ENCODE measurements around the gene RYR3.

Gene RYR3

DNA sequence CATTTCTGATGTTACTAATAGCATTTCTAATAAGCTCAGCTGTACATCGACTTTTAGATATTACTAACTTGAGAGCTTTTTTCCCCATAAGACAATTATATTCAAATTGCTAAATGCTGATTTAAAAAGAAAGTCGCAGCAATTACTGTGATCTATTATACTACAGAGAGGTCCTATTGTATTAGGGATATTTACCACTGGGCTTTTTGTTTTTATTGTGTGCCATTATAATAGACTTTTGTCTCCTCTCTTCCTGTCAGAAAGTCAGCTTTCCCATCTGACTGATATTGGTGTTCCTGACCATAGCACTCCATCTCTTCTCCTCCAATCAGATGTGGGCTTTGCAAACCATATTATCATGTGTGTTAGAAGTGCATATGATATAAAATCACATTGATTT, 27.2 kb upstream of the RYR3 start:
- H3K27ac ChIP-seq = no peak overlapping the region
- TF ChIP-seq CTCF (IDR thresholded peaks at IDR 0.05) (no peak), ZFX (IDR thresholded peaks at IDR 0.05; ENCODE audit: borderline replicate concordance) (no peak)

DNA sequence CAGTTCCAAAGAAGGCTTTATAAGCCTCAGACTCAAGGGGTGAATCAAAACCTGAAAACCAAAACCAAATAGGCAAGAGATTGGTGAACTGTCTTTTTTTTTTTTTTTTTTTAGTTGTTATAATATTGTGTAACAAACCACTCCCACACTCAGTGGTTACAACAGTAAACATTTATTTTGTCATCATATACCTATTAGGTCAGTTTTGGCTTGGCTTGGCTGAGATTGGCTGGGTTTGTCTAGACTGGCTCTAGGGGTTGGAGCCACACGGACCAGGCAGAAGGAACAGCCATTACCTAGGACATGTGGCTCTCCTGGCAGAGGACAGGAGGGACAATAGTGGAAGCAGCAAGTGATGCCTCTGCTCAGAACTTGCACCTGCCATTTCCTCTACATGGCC, 26.4 kb upstream of the RYR3 start:
- no peak overlapping the region for H3K27ac ChIP-seq
- TF ChIP-seq ZFX (IDR thresholded peaks at IDR 0.05; ENCODE audit: borderline replicate concordance) (no peak), CTCF (IDR thresholded peaks at IDR 0.05) (no peak)

DNA sequence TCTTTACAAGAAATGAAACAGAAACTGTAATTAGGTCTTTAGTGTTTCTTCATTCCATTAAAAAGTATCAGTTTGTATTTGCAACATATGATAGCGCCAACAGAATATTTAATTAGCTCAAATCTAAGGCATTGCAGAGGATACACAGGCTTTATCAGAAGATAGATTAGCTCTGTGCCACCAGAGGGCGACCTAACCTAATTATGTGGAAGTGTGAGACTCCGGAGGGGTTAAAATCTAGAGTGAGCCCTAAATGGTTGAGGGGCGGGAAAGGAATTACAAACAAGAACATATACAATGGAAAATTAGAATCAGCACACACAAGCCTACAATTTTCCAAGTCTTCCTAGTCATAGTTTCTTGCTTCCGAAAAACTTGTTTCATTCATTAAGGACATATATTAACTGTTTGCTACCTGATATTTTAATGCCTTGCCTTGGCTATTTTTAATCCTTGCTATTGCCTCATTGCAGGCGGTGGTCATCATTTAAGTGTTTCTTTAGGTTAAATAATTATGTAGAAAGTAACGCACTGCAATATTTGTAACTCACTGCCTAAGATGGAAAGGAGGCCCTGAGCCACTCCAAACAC, 18.0 kb upstream of the RYR3 start:
- peak; percentile 84 for TF ChIP-seq CTCF (IDR thresholded peaks at IDR 0.05)
- no peak for TF ChIP-seq ZFX (IDR thresholded peaks at IDR 0.05; ENCODE audit: borderline replicate concordance)
- no peak overlapping the region for H3K27ac ChIP-seq

- TF ChIP-seq ZFX (IDR thresholded peaks at IDR 0.05; ENCODE audit: borderline replicate concordance) = no peak
- no peak for TF ChIP-seq CTCF (IDR thresholded peaks at IDR 0.05)
- H3K27ac ChIP-seq = no peak overlapping the region
Observed at GRCh38 chr15:33293713-33294334, 16.9 kb upstream of the RYR3 start.

GRCh38 chr15:33296050-33296449, 14.7 kb upstream of the RYR3 start:
- TF ChIP-seq CTCF (IDR thresholded peaks at IDR 0.05) (no peak), ZFX (IDR thresholded peaks at IDR 0.05; ENCODE audit: borderline replicate concordance) (no peak)
- no peak overlapping the region for H3K27ac ChIP-seq

GRCh38 chr15:33296856-33297255, 13.9 kb upstream of the RYR3 start:
- H3K27ac ChIP-seq = no peak overlapping the region
- TF ChIP-seq ZFX (IDR thresholded peaks at IDR 0.05; ENCODE audit: borderline replicate concordance) (no peak), CTCF (IDR thresholded peaks at IDR 0.05) (no peak)

DNA sequence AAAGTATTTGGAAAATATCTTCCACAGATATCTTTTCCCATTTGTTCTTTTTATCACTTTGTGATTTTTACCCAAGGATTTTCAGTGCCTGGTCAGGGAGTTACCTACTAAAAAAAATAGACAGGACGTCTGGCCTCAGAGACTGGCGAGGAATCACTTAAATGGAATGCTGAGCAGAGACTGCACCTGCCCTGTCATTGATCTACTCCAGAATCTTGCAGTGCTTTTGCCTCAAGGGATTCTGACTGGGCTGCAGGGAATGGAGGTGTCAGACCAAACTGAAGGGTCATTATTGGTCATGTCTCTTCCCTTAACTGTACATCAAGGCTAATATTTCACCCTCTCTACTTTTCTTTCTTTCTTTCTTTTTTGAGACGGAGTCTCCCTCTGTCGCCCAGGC, 12.1 kb upstream of the RYR3 start:
- no peak overlapping the region for H3K27ac ChIP-seq
- TF ChIP-seq ZFX (IDR thresholded peaks at IDR 0.05; ENCODE audit: borderline replicate concordance) = no peak
- TF ChIP-seq CTCF (IDR thresholded peaks at IDR 0.05) = no peak
